GM23338 (cell line): ENCODE measurements around the gene CLDN16. TPM values are rescaled to one million over a fixed set of nuclear protein-coding genes. Genes with fewer than 3 reads are reported as not detected.

Source experiments
- ATAC-seq: fragments of 200-7000 bp; cut with Tn5 transposase; 3 replicates; pipeline ENCODE4 v1.9.1; 2020
- DNase-seq: peaks from one replicate; pipeline ENCODE4 v3.0.0-alpha.2; 2015; ENCODE audit warnings: low spot score
- H2AFZ ChIP-seq: fragments of 200-600 bp; sonication (generic); 2 replicates; pipeline ENCODE4 v1.8.0; 2016; ENCODE audit warnings: antibody characterized with exemption, mild to moderate bottlenecking, moderate library complexity
- H3F3A ChIP-seq: fragments of 200-600 bp; sonication (generic); replicated peaks from 2 replicates; pipeline ENCODE4 v1.8.0; 2017; ENCODE audit warnings: antibody characterized with exemption, mixed run types, low read depth
- H3K27ac ChIP-seq: fragments of 200-600 bp; sonication (generic); 2 replicates; pipeline ENCODE4 v1.6.1; 2016; ENCODE audit warnings: low read depth
- H3K27me3 ChIP-seq: fragments of 200-600 bp; sonication (generic); 2 replicates; pipeline ENCODE4 v1.8.0; 2016; ENCODE audit warnings: mild to moderate bottlenecking, mixed run types, moderate library complexity; ENCODE audit not compliant: insufficient read depth
- H3K36me3 ChIP-seq: fragments of 200-600 bp; sonication (generic); 2 replicates; pipeline ENCODE4 v1.8.0; 2016; ENCODE audit warnings: mild to moderate bottlenecking; ENCODE audit not compliant: insufficient read depth
- H3K4me1 ChIP-seq: fragments of 200-600 bp; sonication (generic); 2 replicates; pipeline ENCODE4 v1.8.0; 2016; ENCODE audit warnings: mild to moderate bottlenecking, moderate library complexity; ENCODE audit not compliant: insufficient read depth
- H3K4me2 ChIP-seq: fragments of 200-600 bp; sonication (generic); 2 replicates; pipeline ENCODE4 v1.7.1; 2017; ENCODE audit warnings: mixed run types
- H3K4me3 ChIP-seq: fragments of 200-600 bp; sonication (generic); 2 replicates; pipeline ENCODE4 v1.6.1; 2016; ENCODE audit warnings: mixed run types
- H3K79me2 ChIP-seq: fragments of 200-600 bp; sonication (generic); replicated peaks from 2 replicates; pipeline ENCODE4 v1.8.0; 2017; ENCODE audit warnings: mild to moderate bottlenecking; ENCODE audit not compliant: insufficient read depth
- H3K9me2 ChIP-seq: fragments of 200-600 bp; sonication (generic); 2 replicates; pipeline ENCODE4 v1.8.0; 2017; ENCODE audit not compliant: insufficient read depth
- H4K20me1 ChIP-seq: fragments of 200-600 bp; sonication (generic); replicated peaks from 2 replicates; pipeline ENCODE4 v1.8.0; 2017; ENCODE audit warnings: mild to moderate bottlenecking; ENCODE audit not compliant: insufficient read depth
- H3K27ac Mint-ChIP-seq: 2 replicates; pipeline ENCODE4 v1.8.0; 2020; ENCODE audit warnings: inconsistent platforms, mild to moderate bottlenecking, moderate library complexity, mixed read lengths
- H3K27me3 Mint-ChIP-seq: 3 replicates; pipeline ENCODE4 v1.8.0; 2022; ENCODE audit warnings: low read depth, mild to moderate bottlenecking, moderate library complexity, mixed read lengths, inconsistent platforms; ENCODE audit not compliant: insufficient read depth, poor library complexity
- H3K36me3 Mint-ChIP-seq: 3 replicates; pipeline ENCODE4 v1.8.0; 2021; ENCODE audit warnings: low read depth, mild to moderate bottlenecking, inconsistent platforms, moderate library complexity, mixed read lengths
- H3K4me1 Mint-ChIP-seq: 3 replicates; pipeline ENCODE4 v1.8.0; 2020; ENCODE audit warnings: mild to moderate bottlenecking, inconsistent platforms, mixed read lengths
- H3K4me3 Mint-ChIP-seq: 3 replicates; pipeline ENCODE4 v1.8.0; 2021; ENCODE audit warnings: moderate library complexity, mild to moderate bottlenecking, inconsistent platforms, mixed read lengths
- H3K9me3 Mint-ChIP-seq: 3 replicates; pipeline ENCODE4 v1.8.0; 2020; ENCODE audit warnings: moderate library complexity, mild to moderate bottlenecking, inconsistent platforms, mixed read lengths
- CREB1 ChIP-seq: fragments of 250-450 bp; sonication (Bioruptor Pico); IDR thresholded peaks from 2 replicates; pipeline ENCODE4 v1.5.0; 2020; ENCODE audit warnings: low read depth, mild to moderate bottlenecking, moderate library complexity
- NANOG ChIP-seq: IDR thresholded peaks from 2 replicates; pipeline ENCODE4 v1.6.1; 2016; ENCODE audit warnings: antibody characterized with exemption, borderline replicate concordance
- REST ChIP-seq: IDR thresholded peaks from one replicate; pipeline ENCODE4 v1.6.1; 2018; ENCODE audit warnings: antibody characterized with exemption; ENCODE audit not compliant: unreplicated experiment
- ZNF114 ChIP-seq: fragments of 250-450 bp; sonication (Bioruptor Pico); IDR thresholded peaks from 2 replicates; pipeline ENCODE4 v1.5.0; 2020; ENCODE audit warnings: mild to moderate bottlenecking, moderate library complexity
- ZNF331 ChIP-seq: fragments of 250-450 bp; sonication (Bioruptor Pico); IDR thresholded peaks from 2 replicates; pipeline ENCODE4 v1.5.0; 2020; ENCODE audit warnings: low read depth, mild to moderate bottlenecking, moderate library complexity
- ZNF462 ChIP-seq: fragments of 250-450 bp; sonication (Bioruptor Pico); IDR thresholded peaks from 2 replicates; pipeline ENCODE4 v1.5.0; 2020; ENCODE audit warnings: mild to moderate bottlenecking, moderate library complexity
- polyA plus RNA-seq: library from polyadenylated mRNA; unstranded; fragments of >200 nt; fragmentation: Nextera tagmentation; extraction: Ambion mirVana; gene quantifications from 2 replicates; pipeline ENCODE4 v1.2.1, GENCODE V29; 2016
- total RNA-seq: library from RNA; depleted of rRNA; stranded (reverse); fragments of >200 nt; shearing (Covaris generic); gene quantifications from 2 replicates; pipeline ENCODE4 v1.2.3, GENCODE V29; 2014

CLDN16 gene
- total and polyA plus RNA-seq, 2 experiments from 2014 or later: 0.06 TPM; not detected in 1

- TF ChIP-seq ZNF462 (CRISPR knock-in tag) (no peak), CREB1 (no peak)
Observed at GRCh38 chr3:190346541-190346940, 41.4 kb upstream of the CLDN16 start (continued).

- H3K36me3 ChIP-seq: no peaks in the 10 kb centered on the region
- H3K4me1 ChIP-seq: peaks cover 14% of the 10 kb centered on the region; the same call in 1 of the 2 replicates
- Mint-ChIP-seq H3K4me1 (peaks cover 19% of the 10 kb centered on the region), H3K9me3 (no peaks in the 10 kb centered on the region), H3K36me3 (no peaks in the 10 kb centered on the region), H3K4me3 (no peak overlapping the region), H3K27ac (peak overlapping the region; percentile 47; the same call in 1 of the 2 replicates), H3K27me3 (no peaks in the 10 kb centered on the region)
- peaks cover 3% of the 10 kb centered on the region; the same call in 1 of the 2 replicates for H3K9me2 ChIP-seq
- H3K27ac ChIP-seq: no peak overlapping the region
- no peak for TF ChIP-seq ZNF331 (CRISPR knock-in tag)
- no peak for TF ChIP-seq NANOG
- TF ChIP-seq REST: no peak
- no peak for TF ChIP-seq ZNF114 (CRISPR knock-in tag)
- no peaks in the 10 kb centered on the region for H4K20me1 ChIP-seq
- H3K27me3 ChIP-seq: no peaks in the 10 kb centered on the region
- H3K79me2 ChIP-seq: no peaks in the 10 kb centered on the region
- no peak for ATAC-seq
- H3K4me2 ChIP-seq: no peak overlapping the region
- H3K4me3 ChIP-seq: no peak overlapping the region
- no peaks in the 10 kb centered on the region for H3F3A ChIP-seq
- H2AFZ ChIP-seq: no peak overlapping the region
- no peak for DNase-seq
Observed at GRCh38 chr3:190352861-190353457, 35.0 kb upstream of the CLDN16 start.
